ENCODE data around the gene C5orf63.
"Not testable (repeated sequence)": the region's sequence is repeated elsewhere in the genome, so short reads cannot be mapped to it uniquely, and the experiment has no call there.

The C5orf63 gene

DNA sequence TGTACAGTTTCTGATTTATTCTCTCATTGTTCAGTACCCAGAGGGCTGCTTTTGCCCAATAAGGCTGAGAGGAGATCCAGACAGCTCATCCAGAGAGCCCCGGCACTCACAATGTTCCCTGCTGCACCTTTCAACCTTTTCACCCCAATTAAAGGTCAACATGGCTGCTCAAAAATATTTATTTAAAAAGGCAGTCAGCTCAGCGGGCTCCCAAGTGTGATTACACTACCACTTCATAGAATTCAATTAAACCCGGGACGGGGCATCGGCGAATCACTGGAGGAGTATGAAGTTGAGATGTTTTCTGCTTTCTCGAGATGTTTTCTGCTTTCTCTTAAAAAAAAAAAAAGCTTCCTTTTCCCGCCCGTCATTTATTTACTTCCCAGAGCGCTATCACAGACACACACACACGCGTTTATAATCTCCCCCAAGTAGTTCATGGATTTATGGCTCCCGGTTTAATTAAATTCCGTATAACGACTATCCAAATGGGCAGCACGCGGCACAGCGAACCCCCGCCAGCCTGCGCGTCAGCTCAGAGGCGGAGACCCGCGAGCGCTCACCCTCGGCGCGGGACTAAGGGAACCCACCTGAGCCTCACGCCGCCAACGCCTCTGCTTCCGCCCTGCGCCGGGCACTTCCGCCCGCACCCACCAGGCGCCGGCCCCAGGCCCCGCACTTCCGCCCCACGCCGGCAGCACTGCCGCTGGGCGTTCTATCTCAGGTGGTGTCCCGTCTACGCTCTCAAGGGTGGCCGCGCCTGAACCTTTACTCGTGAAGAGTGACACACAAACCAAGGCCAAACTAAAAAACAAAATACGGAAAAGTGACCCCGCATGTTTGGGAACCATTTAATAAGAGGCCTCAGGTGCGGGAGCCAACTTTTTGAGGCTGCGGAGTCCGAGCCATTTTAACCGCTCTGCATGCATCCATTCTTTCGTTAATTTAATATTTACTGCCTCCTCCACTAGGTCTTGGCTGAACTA lies at the start of gene C5orf63:
TSS of gene C5orf63 (minus strand) at position 642 of the 986 bp plus-strand sequence. CDS start 14,507 bp downstream, outside the sequence.
- peak; percentile 35 for DNase-seq

DNA sequence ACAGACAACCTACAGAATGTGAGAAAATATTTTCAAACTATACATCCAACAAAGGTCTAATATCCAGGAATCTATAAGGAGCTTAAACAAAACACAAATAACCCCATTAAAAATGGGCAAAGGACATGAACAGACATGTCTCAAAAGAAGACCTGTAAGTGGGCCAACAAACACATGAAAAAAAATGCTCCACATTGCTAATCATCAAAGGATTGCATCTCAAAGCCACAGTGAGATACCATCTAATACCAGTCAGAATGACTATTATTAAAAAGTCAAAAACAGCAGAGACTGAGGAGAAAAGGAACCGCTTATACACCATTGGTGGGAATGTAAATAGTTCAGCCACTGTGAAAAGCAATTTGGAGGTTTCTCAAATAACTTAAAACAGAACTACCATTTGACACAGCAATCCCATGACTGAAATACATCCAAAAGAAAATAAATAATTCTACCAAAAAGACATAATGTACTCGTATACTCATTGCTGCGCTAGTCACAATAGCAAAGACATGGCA lies 39.1 kb upstream of the C5orf63 start:
- no peak for DNase-seq

DNA sequence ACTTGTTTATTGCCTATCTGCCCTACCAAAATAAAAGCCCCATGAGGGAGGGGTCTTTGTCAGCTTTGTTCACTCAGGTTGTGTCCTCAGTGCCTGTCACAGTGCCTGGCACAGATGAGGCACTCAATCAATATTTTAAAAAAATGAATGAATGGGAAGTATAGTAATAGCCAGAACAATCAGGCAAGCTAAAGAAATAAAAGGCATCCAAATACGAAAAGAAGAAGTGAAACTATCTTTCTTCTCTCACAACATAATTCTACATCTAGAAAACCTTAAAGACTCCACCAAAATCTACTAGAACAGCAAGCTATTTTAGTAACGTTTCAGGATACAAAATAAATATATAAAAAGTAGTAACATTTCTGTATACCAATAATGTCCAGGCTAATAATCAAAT lies 37.8 kb upstream of the C5orf63 start:
- no peak for DNase-seq

DNA sequence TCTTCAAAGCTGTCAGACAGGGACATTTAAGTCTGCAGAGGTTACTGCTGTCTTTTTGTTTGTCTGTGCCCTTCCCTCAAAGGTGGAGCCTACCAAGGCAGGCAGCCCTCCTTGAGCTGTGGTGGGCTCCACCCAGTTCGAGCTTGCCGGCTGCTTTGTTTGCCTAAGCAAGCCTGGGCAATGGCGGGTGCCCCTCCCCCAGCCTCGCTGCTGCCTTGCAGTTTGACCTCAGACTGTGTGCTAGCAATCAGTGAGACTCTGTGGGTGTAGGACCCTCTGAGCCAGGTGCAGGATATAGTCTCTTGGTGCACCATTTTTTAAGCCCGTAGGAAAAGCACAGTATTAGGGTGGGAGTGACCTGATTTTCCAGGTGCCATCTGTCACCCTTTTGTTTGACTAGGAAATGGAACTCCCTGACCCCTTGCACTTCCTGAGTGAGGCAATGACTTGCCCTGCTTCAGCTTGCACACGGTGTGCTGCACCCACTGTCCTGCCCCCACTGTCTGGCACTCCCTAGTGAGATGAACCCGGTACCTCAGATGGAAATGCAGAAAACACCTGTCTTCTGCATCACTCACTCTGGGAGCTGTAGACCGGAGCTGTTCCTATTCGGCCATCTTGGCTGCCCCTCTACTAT lies 35.4 kb upstream of the C5orf63 start:
- DNase-seq: not testable (repeated sequence)

DNA sequence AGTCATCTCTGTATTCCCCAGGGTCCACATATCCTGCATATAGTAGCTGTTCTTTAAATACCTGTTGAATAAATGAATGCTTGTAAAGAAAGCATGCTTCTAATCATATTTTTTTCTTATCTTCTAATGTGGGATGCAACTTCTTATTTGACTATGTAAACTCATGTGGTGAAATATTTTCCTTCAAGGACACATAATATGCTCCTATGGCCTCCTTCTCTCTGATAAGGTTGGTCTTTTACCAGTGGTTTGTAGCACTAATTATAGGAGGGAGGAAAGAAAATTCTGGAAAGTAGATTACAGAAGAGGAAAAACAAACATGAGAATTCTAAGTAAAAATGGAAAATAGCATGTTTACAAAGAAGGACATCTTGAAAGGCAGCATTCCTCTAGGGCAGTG lies 28.6 kb upstream of the C5orf63 start:
- no peak for DNase-seq

DNA sequence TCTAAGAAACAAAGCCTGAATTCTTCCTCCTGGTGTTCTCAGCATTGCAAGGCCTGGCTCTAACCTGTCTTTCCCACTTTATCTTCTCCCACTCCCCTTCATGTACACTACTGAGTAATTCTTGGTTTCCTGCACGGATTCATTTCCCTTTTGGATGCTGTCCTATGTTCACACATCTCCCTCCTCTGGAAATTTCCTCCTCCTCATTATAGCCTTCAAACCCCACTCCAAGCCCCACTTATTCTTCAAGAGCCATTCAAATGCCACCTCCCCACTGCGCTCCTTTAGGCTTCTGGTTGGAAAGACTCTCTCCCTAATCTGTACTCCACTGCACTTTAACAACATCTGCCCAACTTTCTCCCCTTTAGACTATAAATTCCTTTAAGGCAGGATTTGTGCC lies 28.2 kb upstream of the C5orf63 start:
- DNase-seq: no peak

DNA sequence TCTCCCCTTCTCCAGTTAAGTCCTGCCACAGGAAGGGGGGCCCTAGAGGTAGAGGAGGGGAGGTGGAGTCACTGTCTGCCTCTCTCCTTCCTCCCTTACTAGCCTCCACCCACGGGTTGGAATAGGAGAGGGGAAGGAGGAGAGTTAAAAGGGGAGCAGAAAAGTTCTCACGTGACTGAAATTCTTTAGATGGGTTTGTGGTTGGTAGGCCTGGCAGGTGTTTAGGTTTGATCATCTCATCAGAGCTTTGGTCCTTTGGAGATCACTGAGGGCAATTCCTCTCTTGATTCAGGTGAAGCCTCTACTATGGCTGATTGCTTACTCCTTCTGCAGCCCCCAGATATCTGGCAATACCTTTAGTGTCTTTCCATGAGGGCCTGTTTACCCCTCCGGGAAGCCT lies 24.9 kb upstream of the C5orf63 start:
- DNase-seq: no peak

DNA sequence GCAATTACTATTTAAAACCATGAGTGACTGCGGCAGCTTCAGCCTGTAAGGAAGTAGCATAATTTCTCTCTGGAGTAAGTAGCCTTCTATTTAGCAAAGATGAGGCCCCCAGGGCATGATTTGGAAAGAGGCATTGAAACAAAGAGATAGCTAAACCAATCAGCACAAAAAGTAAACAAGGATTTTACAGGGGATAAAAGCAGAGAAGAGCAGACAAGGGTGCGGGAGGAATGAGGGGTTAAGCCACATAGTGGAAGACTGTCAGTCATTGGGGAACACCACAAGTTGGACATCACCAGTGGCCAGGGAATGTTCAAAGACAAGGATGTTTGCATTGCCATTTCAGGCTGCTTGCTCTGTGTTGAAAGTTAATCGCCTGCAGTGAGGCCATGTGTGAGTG lies 24.0 kb upstream of the C5orf63 start:
- DNase-seq: no peak

DNA sequence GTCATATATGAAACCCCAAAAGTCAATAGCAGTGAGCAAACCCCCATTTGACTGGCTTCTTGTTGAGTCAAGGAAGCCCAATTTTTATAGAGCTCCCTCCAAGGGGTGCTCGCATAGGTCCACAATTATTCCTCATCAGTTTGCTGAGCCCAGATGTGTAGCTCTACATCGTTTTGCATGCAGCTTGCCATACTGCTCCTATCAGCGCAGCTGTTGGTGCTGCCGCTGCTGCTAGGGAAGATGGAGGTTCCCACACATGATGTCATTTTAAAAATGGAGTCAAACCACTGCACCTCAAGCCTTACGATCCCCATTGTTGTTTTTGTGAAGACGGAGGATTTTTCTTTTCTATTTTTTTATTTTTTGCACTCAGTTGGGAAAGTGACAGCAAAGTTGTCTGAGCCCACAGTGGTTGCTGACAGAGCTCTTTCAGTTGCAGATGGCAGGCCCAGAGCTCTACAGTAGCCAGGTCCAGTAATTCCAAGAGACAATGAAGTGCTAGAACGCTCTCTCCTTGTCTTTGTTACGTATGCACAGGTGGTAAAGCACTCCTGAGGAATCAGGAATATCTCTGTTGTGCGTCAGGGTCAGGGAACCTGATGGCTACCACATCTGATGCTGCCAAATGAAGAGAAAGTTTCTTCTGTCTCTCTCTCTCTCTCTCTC lies 23.2 kb upstream of the C5orf63 start:
- DNase-seq: no peak

DNA sequence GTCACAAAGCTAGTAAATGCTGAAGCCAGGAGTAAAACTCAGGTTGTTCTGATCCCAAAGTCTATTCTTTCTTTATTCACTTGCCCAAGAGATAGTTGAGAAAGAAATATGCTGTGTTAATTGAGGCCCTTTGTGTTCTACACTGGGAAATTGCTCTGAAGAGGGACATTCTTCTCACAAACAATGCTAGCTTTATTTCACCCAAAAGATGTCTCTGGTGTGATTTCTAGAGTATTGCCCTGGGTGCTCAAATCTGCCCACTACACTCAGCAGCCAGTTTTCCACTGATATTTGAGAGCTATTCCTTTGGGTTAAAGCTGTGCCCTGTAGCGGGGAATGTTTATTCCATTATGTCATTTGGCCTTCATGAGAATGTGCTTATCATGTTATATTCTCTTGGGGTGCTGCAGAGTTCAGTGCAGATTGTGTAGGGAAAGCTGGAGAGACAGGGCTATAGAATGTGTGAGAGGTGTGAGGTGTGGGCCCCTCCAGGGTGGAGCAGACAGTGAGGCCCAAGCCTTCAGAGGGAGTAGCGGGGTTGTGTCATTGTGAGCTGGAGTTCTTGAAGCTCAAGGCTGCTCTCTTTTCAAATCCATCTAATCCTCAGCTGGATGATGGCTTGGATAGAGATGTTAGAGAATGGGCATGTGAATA lies 21.0 kb upstream of the C5orf63 start:
- DNase-seq: no peak

DNA sequence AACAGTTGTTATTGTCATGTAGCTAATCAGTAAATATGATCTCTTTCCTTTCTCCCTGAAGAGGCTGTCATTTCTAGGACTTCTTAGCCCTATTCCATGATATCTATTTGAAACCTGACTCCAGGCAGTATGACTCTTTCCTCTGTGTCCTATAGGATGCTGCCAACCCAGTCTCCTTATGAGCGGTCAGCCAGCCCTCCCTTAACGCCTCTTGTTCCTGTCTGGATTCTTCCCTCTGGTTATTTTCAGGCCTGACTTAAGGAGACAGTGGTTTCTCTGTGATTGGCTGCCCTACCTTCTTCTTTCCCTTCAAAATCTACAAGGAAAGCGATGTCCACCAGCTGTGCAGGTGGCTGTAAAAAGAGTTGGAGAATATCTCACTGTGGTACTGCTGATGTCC lies 19.4 kb upstream of the C5orf63 start:
- DNase-seq: no peak

DNA sequence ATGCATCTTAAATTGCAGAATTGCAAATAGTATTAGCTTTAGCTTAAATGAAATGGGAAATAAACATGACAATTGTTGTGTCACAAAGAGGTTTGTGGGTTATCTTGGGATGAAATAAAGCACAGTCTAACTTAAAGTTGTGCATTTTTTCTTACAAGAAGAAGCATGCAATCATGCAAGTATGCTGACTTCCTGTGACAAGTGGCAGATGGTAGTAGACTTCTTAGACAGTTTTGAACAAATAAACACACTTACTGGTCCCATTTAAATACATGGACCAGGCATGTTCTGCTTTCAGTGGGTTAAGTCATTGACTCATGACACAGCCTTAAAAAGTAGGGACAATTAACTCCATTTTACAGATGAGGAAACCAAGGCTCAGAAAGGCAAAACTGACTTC lies 15.9 kb upstream of the C5orf63 start:
- DNase-seq: no peak

DNA sequence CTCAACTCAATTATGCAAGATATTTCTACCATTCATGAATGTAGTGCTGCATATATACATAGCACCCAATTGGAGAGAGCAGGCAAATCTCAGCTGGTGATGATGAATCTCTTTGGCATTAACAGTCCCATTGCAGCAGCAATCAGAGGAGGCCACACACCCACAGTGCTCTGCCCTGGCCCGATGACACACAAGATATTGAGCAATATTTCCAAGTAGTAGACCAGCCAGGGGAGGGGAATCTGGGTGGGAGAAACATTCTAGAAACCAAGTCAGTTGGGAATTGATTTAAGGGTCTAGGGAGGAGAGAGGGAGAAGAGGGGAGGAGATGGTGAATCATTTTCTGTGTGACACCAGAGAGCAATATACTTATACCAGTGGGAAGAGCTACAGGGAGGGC lies 14.9 kb upstream of the C5orf63 start:
- no peak for DNase-seq

DNA sequence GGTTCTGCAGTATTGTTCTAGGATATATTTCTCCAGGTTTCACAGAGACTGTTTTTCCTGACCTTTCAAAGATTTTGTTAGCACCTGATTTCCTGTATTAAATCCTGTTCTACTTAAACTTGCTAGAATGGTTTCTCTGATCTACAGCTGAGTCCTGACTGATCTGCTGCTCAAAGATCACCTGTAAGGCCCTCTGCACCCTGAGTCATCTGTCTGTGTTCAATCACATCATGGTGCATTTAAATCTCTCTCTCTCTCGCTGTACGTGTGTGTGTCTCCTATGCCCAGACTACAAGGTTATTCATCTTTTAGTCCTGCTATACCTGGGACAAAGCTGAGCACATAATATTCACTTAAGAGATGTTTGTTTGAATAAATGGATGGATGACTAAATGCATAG lies 13.3 kb upstream of the C5orf63 start:
- DNase-seq: no peak

DNA sequence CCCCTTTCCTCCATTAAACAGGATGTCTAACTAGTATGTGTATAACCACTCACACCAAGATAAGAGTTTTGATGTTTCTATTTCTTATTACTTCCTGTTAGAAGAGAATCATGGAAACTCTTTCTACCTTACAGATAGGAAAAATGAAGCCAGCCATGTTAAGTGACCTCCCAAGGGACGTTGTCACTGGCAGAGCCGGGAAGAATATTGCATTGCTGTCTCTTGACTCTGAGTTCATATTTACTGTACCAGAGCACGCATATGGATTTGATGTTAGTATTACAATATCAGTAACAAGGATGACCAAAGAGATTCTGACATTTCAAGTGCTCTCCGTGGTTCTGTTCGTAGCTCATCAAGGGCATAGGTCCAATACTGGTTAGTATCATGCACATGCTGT lies 12.5 kb upstream of the C5orf63 start:
- DNase-seq: no peak

DNA sequence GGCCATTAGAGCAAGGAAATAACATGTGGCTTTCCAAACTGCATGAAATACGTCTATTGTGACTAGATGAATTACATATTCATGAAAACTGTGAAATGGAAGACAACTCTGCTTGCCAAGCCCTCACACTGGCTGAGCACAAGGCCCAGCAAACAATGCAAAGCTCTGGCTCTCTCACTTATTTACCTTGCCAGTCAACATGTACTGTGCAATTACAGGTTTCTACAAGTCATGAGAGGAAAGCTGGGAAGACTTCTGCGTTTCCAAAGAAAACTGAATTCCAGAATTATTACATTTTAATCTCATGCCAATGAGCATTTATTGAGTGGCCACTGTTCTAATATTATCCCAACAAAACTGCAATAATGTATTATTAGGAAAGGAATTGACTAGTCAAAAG lies 12.1 kb upstream of the C5orf63 start:
- no peak for DNase-seq

DNA sequence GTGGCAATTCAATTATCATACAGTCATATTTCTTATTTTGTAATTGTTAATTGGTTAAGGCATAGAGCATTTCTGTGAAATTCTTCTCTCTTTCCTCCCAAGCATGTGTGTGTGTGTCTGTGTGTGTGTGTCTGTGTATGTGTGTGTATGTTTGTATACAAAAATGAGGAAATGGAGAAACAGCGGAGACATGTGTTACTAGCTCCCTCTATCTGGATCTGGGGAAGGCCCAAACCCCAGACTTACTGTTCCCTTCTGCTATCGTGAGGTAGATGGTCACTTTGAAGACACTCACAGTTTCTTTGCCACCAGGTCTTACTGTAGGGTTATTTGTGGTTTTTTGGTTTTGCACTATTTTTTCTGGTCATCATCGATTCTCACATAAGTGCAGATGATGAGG lies 11.4 kb upstream of the C5orf63 start:
- DNase-seq: no peak

DNA sequence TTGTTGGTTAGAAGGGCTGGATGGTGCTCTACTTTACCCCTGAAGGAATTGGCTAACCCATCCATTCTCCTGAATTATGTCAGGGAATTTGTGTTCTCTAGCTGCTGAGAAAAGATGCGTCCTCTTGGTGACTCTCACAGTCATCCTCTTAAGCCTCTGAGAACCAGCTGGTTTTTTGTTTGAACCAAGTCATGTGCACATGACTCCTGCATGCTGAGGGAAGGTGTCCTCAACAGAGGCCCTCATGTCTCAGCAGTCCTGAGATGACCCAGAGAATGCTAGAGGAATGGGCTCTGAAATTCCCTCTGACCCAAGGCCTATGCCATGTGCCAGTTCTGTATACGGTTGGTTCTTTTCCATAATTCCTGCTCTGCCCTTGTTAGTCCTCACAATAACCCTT lies 10.4 kb upstream of the C5orf63 start:
- no peak for DNase-seq

DNA sequence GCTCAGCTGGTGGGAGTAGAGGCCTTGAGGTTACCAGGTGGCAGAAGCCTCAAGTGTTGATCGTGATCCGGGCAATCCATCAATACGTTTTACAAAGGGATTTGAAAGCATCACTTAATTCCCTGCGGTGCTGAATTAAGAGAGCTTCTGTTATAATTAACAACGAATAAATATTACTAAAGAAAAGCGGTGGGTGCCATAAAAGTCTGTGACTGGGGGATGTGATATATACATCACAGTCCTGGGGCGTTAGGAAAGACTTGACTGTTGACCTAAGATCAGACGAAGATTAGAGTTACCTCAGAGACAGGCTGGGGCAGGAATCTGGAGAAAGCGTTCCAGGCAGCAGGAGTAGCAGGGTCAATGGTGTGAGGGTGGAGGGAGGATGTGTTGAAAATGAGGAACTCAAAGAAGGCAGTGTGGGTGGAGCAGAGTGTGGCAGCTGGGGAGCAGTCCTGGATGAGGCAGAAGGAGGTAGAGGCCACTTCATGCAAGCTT lies 6.7 kb upstream of the C5orf63 start:
- DNase-seq: no peak

DNA sequence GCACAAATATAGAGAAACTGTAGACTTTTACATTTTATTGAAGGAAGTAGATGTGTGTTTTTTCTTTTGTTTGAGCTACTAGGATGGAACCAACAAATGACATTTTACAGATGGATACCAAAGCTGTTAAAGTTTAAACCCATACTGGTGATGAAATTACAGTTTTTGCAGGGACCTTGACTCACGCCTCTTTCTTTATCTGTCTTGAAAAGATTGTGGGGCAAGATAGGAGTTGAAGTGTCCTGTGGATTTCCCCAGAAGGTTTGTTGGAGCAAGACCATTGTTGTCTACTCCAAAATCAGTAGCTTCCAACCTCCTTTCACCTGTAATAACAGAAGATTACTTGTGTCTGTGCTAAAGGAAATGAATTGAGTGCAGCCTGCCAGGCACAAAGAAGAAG lies 4.1 kb upstream of the C5orf63 start:
- no peak for DNase-seq

DNA sequence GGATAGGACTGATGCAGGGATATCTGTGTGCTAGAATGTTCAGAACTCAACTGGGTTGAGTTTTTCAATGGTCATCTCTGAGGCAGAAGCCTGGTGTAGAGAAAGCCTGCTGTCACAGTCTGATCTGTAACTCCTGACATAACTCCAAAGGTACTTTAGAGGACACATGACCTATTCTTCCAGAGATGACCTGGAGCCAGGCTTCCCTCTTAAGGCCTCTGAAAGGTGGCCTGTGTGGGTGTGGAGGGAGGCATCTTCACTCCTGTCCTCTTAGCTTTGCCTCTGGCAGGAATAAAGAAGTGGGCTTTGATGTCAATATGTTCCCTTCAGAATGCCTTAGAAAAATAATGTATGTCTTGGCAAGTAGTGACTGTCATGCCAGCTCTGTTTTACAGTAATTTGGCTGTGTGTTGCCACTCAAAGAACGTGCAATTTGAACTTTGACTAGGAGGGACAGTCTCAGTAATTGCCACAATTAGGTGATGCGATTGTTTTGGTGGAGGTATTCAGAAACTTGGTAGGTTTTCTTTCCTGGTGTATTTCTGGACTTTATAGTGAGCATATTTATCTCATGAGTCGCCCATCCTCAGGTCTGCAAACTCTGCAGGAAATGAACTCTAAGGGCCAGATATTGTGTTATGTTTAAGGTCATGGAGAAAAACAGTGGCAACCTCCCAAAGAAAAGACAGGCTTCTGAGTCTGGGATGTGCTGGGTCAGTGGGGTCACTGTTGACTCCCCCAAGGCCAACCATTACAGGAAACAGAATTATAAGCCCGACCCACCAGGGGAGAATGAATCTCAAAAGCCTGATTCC lies 3.2 kb upstream of the C5orf63 start:
- DNase-seq: no peak

DNA sequence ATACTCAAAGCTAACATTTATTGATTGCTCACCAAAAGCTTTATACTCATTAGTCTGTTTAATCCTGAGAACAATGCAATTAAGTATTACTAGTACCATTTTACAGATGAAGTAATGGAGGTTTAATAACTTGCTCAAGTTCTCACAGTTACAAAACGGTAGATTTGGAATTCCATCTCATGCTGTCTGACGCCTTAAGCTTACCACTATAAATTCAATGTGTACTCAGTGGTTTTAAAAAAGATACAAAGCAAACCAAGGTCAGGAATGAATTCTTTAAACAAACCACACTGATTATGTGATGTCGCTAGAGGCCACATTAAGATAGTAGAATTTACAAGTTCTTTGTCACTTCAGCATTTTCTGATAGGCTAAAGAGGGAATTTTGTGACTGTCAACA lies 1.2 kb upstream of the C5orf63 start:
- DNase-seq: no peak
